Loucy (cell line): Measurements from ENCODE around the gene RRAD.

ENCODE experiments used
- EZH2phosphoT487 ChIP-seq: fragments of 200-600 bp; IDR thresholded peaks from 2 replicates; pipeline ENCODE4 v1.6.1; 2018; ENCODE audit warnings: antibody characterized with exemption, mild to moderate bottlenecking, moderate library complexity, borderline replicate concordance
- TF ChIP-seq, protein P1 (sequence below): fragments of 200-600 bp; sonication (generic); conservative IDR thresholded peaks from 2 replicates; pipeline ENCODE4 v1.5.1; 2014; ENCODE audit warnings: mild to moderate bottlenecking, antibody characterized with exemption, low read length

DNA sequence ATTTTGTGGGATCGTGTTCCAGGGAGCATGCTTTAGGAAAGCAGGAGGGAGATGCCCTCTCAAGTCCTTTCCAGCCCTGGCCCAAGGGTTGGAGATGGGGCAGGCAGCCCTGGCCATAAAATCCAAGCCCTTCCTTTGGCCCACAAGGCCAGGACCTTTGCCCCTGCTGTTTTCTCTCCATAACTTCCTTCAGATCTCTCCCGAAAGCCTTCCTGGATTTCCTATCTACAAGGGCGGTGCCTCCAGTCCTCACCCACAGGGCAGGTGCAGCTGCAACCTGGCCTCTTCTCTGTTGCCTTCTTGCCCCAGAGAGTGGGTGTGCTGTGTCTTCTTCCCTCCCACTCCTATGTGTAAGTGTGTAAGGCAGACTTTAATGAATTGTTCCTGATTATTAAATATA lies 53.5 kb downstream of the RRAD start:
- TF ChIP-seq, protein P1, sequence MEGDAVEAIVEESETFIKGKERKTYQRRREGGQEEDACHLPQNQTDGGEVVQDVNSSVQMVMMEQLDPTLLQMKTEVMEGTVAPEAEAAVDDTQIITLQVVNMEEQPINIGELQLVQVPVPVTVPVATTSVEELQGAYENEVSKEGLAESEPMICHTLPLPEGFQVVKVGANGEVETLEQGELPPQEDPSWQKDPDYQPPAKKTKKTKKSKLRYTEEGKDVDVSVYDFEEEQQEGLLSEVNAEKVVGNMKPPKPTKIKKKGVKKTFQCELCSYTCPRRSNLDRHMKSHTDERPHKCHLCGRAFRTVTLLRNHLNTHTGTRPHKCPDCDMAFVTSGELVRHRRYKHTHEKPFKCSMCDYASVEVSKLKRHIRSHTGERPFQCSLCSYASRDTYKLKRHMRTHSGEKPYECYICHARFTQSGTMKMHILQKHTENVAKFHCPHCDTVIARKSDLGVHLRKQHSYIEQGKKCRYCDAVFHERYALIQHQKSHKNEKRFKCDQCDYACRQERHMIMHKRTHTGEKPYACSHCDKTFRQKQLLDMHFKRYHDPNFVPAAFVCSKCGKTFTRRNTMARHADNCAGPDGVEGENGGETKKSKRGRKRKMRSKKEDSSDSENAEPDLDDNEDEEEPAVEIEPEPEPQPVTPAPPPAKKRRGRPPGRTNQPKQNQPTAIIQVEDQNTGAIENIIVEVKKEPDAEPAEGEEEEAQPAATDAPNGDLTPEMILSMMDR = no peak
- no peak for TF ChIP-seq EZH2phosphoT487
